SK-MEL-5 (cell line): Measurements from ENCODE around the gene MCL1. TPM values are rescaled to one million over a fixed set of nuclear protein-coding genes. Genes with fewer than 3 reads are reported as not detected.

Experiments used
- DNase-seq: peaks from one replicate; pipeline ENCODE4 v3.0.0-alpha.2; 2016; ENCODE audit warnings: low read depth, low spot score
- in situ Hi-C: cut with HindIII; loops from 2 replicates; pipeline ENCODE4 v1.10.0; 2016; ENCODE audit warnings: low sequenced_read_pairs, high pct_unique_total_duplicates, low pct_unique_long_range_greater_than_20kb
- total RNA-seq: library from RNA; depleted of rRNA; stranded (reverse); fragments of >200 nt; shearing (Covaris generic); gene quantifications from 2 replicates; pipeline ENCODE4 v1.2.3, GENCODE V29; 2014

Gene MCL1
- total RNA-seq, 1 experiment from 2014 or later = 123 TPM

DNA sequence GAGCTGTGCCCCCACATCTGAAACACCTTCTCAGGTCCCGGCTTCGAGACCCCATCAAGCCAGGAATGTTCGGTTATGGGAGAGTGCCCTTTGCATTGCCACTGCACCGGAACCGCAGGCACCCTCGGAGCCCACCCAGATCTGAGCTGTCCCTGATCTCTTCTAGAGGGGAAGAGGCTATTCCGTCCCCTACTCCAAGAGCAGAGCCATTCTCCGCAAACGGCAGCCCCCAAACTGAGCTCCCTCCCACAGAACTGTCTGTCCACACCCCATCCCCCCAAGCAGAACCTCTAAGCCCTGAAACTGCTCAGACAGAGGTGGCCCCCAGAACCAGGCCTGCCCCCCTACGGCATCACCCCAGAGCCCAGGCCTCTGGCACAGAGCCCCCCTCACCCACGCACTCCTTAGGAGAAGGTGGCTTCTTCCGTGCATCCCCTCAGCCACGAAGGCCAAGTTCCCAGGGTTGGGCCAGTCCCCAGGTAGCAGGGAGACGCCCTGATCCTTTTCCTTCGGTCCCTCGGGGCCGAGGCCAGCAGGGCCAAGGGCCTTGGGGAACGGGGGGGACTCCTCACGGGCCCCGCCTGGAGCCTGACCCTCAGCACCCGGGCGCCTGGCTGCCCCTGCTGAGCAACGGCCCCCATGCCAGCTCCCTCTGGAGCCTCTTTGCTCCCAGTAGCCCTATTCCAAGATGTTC lies 25.9 kb downstream of the MCL1 start:
- in situ Hi-C loops = no loop called here
- DNase-seq = no peak

DNA sequence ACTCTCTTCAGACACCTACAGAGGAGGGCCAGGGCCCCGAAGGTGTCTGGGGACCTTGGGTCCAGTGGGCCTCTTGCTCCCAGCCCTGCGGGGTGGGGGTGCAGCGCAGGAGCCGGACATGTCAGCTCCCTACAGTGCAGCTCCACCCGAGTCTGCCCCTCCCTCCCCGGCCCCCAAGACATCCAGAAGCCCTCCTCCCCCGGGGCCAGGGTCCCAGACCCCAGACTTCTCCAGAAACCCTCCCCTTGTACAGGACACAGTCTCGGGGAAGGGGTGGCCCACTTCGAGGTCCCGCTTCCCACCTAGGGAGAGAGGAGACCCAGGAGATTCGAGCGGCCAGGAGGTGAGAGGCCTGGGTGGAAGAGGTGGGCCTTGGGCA lies 26.5 kb downstream of the MCL1 start:
- no peak for DNase-seq
- in situ Hi-C loops = no loop called here

- DNase-seq = no peak
- in situ Hi-C loops = no loop called here
Observed at GRCh38 chr1:150552128-150552910, 27.1 kb downstream of the MCL1 start.

GRCh38 chr1:150551784-150552127 lies 27.7 kb downstream of the MCL1 start:
- no peak for DNase-seq
- in situ Hi-C loops = no loop called here

DNA sequence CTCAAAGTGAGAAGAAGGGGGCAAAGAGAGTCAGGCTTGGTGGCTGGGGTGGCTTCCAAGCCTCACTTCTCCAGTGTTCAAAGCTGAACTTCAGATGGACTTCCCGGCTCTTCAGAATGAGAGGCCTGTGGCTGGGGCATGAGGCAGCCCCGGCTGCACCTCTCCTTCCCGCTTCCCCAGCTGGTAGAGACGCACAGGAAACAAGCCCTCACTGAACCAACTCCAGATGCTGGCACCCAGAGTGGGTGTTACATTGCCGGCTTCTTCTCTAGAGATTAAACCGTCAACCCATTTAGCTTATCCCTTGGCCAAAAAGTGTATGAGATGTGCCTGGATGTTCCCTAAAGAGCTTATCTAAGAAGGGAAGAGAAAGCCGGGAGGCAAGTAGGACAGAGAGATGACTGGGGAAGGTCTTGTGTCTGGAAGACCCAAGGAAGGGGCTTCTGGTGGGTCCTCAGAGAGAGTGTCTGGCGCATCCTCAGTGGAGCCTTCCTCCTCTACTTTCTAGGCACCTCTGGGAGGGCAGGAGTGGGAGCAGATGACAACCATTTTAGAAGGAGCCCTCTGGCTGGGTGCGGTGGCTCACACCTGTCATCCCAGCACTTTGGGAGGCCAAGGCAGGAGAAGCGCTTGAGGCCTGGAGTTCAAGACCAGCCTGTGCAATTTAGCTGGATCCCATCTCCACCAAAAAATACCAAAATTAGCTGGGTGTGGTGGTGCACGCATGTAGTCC lies 28.2 kb downstream of the MCL1 start:
- in situ Hi-C loops = no loop called here
- DNase-seq = no peak

GRCh38 chr1:150550222-150551050 lies 29.0 kb downstream of the MCL1 start:
- no peak for DNase-seq
- in situ Hi-C loops = no loop called here

DNA sequence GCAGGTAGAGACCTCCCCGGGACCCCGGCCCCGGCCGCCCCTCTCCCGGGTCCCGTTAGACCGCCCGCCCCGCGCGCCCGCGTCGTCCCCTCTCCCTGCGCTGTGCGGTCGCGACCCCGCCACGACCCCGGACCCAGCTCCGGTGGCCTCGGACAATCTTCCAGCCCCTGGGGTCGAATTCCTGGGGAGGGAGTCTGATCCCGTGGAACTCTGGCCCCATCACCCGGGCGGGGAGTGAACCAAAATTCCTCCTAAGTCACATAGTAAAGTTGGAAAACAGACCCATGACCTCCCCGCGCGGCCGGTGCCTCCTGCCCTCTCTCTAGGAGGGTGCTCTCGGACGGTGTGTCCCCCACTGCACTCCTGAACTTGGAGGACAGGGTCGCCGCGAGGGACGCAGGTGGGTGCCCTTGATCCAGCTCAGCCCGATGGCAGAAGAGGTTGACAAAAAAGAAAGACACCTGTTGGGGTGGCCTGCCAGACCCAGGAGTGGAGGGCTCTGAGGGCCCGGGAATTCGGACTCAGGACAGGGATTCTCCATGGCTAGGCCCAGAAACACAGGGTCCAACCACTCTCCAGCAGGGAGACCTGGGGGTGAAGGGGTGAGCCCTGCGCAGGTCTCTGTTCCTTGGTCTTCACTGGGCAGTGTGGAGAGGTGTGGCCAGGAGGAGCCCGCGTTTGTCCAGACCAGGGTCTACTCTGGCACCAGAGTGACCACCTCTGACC lies 29.8 kb downstream of the MCL1 start:
- DNase-seq = no peak
- in situ Hi-C loops = no loop called here

GRCh38 chr1:150548632-150549495 lies 30.5 kb downstream of the MCL1 start, which contains the start of gene ADAMTSL4:
ADAMTSL4 (plus strand) TSS chr1:150549408; CDS start chr1:150552289, 2,881 bp downstream.
- in situ Hi-C loops = no loop called here
- peak; percentile 47 for DNase-seq

DNA sequence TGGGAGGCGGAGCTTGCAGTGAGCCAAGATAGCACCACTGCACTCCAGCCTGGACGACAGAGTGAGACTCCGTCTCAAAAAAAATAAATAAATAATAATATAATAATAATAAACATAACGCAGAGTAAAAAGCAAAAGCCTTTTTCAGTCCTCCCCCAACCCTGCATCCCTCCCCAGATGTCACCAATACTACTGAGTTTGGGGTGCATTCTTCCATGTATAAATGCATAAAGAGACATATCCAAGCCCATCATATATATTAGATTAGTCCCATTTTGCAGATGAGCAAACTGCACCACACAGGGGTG lies 31.1 kb downstream of the MCL1 start:
- DNase-seq = no peak
- in situ Hi-C loops = no loop called here

DNA sequence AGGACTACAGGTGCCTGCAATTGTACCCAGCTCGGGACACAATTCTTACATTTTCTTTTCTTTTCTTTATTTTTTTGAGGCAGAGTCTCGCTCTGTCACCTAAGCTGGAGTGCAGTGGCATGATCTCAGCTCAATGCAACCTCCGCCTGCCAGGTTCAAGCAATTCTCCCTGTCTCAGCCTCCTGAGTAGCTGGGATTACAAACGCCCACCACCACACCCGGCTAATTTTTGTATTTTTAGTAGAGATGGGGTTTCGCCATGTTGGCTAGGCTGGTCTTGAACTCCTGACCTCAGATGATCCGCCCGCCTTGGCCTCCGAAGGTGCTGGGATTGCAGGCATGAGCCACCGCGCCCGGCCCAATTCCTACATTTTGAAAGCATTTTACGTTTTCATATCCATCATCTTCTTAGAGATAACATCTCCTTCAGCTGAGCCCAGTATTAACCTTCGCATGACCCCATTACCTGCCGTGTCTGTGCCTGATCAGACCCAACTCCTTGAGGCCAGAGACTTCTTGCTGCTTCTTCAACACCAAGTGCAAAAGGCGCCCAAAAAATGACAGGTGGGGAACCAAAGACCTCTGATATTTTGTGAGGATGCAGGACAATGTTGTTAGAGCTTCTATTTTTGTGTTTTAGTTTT lies 33.0 kb downstream of the MCL1 start:
- in situ Hi-C loops = no loop called here
- DNase-seq = no peak

DNA sequence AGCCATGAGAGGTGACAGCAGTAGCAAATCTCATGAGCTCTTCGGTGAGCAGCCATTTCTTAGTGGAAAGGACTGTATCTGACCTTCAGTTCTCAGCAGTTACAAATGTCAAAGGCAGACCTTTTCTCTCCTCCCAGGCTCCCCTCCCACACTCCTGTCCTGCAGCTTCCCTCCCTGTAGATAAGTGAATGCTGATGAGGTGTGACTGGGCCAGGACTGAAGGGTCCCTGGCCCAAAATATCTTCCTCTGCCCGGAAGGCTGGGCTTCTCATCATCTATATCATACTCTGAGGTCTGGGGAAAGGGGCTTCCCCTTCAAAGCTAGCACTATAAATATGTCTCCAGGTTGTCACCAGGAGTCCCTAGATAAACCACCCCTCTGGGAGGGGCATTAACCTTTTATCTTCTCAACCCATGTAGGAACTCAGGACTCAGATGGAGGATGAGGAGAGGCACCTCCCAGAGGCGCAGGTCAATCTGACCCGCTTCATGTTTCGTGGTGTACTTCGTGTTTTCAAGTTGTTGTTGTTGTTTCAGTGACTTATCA lies 33.9 kb downstream of the MCL1 start:
- in situ Hi-C loops = no loop called here
- DNase-seq = no peak

- in situ Hi-C loops = no loop called here
Observed at GRCh38 chr1:150544204-150544603, 35.2 kb downstream of the MCL1 start.

GRCh38 chr1:150543500-150544143 lies 35.8 kb downstream of the MCL1 start:
- no peak for DNase-seq
- in situ Hi-C loops = no loop called here

More at GRCh38 chr1:150544204-150544603, 35.2 kb downstream of the MCL1 start:
- no peak for DNase-seq

- DNase-seq = no peak
- in situ Hi-C loops = no loop called here
Observed at GRCh38 chr1:150537732-150538684, 41.4 kb downstream of the MCL1 start.
